Stimulated activated CD4-positive, alpha-beta T cell treated with anti-CD3 and anti-CD28 coated beads, Interleukin-15, amount 100 ng/mL, for 24 hours (primary cell): ENCODE measurements around the gene MFSD6.
"Not testable (repeated sequence)": the region's sequence is repeated elsewhere in the genome, so short reads cannot be mapped to it uniquely, and the experiment has no call there.

Experiments
- DNase-seq: peaks from one replicate; pipeline ENCODE4 v3.0.0-alpha.2; 2020

The MFSD6 gene

DNA sequence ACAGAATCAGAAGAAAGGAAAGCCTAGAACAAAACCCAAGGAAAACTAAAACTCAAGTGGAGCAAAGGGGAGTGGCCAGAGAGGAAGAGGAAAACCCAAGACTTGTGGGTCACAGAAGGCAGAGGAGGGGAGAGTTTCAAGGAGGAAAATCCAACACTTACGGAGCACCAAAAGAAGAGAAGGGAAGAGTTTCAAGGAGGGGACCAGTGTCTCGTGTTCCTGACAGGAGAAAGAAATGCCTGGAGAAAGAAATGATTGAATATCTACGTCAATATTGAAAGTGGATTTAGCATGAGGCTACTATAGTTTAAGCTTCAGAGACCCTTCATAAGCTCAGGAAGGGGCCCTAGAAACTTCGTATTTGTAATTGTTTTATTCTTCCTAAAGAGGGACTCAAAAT, 1.4 kb upstream of the MFSD6 start:
- DNase-seq: no peak

DNA sequence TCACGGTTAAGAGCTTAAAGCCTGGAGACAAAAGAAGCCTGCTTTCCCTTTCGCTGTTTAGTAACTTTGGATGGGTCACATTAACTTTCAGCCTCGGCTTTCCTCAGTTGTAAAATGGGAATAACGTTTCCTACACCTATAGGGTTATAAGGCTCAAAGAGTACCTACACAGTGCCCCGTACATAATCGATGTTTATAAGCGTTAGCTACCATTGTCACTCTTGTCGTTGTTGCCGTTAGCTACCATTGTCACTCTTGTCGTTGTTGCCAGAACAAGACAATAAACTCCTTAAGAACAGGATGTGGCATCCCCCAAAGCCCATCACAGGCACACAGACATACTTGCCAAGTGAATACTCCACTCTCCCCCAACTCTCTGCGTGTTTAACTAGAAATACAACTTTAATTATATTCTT, 901 bp upstream of the MFSD6 start:
- DNase-seq: no peak

DNA sequence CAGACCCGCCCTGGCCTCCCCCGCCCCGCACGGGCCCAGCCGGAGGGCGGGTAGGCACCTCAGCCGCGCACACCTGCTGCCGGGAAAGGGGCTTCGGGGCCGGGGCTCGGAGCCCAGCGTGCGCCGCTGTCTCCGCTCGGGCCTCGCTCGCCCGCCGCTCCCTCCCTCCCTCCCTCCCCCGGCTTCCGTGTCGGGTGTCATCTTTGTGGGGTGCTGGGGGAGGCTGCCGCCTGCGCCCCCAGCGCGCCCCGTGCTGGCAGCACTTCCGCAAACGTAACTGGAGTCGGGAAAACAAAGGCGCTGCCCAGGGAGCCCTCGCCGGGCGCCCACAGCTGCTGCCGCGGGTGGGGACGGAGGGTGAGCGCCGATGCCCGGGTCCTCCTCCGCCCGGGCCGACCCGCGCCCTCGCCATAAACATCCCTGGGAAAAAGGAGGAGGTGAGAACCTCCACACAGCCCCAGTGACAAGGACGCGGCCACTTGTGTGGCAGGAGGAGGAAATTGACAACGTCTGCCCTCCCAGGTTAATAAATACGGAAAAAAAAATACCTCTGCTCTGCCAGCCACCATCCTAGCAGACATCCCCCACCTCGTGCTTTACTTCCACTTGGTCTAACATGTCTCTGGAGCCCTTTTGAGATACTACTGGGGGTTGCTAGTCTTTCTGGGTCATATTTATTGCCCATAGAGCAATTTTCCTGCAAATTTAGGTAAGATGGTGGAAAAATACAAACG, 550 bp downstream of the MFSD6 start:
- peak; percentile 79 for DNase-seq

DNA sequence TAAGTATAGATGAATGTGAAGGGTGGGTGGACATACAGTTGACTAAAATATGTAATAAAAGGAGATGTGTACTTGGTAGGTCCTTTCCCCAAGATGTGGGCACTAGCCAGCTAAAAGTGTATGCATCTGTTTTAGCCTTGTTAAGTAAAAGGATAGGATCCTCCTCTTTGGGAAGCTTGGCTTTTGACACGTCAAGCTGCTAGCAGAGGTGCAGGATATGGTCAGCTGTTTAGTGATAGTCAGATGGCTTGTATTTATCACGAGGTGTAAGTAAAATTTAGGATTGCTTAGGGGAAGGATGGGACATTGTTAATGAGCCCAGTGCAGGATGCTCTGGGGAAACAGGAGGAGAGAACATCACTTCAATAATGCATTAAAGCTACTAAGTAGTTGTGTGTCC, 1.5 kb downstream of the MFSD6 start:
- no peak for DNase-seq

DNA sequence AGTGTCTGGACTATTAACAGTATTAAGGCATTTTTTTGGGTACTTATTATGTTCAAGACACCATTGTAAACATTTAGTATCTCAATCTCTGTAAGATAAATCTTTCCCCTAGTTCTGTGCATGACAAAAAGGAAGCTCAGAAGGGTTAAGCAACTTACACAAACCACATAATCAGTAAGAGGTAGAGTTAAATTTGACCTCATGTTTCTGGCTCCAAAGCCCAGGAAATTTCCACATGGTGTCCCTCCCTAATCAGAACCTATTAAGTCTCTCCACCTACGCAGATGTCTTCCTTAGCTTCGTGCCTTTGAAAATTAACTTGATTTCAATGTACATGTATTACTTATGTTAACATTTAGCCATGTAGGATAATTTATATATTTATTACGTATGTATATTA, 2.0 kb downstream of the MFSD6 start:
- DNase-seq: no peak

DNA sequence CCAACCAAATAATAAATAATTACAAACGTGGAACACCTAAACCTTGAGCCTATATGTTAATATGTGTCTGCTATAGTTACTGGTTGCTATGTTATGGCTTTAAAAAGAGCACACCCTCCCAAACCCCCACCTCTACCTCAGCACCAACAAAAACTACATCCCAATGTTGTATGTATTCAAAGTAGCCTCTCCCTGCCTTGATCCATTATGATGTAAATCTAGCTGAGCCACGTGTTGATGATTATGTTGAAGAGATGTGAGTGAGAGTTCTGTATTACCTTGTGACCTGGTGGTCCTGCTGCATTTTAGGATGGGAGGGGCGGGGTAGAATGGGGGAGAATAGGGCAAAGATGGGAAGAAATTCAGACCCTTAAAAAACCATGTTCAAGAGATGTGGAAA, 4.8 kb downstream of the MFSD6 start:
- DNase-seq: no peak

DNA sequence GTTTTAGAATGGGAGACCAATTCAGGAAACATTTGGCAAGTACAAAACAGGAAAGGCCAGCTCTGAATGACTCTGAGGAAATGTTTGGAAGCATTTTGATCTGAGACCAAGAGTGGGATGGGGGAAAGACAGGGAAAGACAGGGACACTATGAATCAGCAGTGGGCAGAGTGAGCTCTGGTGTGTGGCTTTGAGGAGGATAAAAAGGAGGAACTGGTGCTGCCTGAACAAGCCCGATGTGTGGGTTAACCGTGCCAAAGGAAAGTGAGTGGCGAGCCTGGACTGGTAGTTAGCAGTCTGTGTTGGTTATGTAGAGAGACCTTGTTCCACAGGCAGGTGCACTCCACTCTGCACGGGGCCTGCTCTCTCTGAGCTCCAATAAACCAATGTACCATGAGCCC, 5.3 kb downstream of the MFSD6 start:
- DNase-seq: no peak

DNA sequence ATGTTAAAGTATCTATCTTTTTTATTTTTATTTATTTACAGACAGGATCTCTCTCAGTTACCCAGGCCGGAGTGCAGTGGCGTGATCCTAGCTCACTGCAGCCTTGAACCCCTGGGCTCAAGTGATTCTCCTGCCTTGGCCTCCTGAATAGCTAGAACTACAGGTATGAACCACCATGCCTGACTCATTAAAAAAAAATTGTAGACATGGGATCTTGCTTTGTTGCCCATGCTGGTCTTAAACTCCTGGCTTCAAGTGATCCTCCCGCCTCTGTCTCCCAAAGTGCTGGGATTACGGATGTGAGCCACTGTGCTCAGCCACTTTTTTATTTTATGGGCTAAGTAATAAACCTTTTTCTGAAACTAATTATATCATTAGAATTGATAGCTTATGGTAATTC, 7.1 kb downstream of the MFSD6 start:
- DNase-seq: no peak

DNA sequence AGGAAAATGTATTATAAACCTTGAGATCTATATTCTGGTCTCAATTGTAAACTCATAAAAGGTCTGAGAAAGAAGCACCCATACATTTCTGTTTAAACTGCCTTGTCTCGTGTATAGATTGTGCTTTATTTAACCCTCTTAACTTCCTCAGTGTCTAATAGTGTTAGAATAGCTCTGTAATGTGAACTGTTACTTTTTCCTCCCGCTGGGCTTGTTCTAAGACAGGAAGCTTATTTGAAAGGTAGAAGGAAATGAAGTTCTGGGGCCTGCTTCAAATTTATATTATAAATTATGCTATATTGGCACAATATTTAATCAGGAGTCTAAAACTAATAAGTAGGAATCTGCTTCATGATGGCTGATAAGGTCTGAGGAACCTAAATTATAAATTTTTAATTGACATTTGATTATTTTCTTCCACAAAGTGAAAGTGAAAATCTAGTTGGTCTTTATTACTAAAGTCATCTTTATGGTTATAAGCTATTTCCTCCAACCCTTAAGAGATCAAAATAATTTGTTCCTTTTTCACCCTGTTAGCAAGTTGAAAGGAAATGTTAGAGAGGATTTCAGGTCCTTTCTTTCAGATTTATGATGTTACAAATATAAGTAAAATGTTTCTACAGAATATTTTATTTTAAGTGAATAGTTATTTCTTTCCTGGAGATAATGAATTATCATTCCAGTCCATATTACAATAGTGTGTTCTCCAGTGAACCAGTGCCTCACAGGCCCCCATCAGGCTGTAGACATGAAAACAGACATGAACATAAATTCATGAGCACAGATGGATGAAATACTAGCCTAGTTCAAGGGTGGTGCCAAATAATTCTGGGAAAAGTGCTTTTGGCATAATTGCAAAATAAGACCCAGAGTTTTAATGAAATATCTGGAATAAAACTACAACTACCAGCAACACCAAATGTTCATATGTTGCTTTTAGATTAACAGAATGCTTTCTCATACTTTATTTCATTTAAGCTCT, 7.9 kb downstream of the MFSD6 start:
- no peak for DNase-seq

DNA sequence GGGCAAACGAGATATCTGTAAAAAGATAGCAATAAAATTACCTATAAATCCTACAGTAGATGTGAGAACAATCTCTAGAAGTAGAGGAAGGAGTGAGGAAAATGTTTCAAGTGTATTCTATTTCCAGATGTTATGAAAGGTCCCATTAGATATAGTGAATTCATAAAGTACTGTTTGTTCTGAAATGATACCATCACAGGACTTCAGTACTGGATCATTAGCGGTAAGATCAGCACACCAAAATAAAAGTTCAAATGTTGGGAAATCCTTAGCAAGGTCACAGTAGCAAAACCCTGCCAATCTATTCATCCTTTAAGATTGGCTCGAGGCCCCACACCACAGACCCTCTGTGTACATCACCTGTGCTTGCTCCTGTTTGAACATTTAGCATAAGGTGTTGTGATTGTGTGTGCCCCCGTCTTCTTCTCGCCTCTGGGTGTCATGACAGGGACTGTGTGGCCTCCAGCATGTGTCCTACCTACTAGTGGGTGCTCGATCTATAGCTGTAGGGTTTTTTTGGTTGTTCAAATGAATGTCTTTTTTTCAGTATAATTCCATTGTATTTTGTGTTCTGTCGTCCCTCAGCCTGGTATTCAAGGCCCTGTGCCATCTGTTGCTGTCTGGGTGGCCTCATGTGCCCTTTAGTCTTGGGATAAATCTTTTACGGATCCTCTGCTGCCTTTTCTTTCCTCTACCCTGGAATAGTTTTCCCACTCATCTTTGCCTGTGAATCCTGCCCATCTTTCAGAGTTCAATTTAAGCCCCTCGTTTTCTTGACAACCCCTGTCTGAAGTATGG, 9.1 kb downstream of the MFSD6 start:
- DNase-seq: no peak

DNA sequence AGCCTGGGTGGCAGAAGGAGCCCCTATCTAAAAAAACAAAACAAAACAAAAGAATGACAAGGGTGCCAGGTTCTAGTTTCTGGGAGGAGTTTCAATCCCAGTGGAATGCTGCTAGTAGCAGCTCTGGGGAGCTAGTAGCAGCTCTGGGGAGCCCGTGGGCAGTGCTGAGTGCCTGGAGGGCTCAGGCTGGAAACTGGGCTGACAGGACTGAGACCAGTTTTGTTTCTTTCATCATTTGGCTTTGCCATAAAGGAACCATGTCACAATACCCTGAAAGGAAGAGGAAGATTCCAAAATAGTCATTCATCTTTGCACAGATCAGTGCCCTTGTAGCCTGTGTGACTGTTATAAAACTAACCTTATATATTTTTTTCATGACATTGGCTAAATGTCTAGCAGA, 10.6 kb downstream of the MFSD6 start:
- DNase-seq: no peak

DNA sequence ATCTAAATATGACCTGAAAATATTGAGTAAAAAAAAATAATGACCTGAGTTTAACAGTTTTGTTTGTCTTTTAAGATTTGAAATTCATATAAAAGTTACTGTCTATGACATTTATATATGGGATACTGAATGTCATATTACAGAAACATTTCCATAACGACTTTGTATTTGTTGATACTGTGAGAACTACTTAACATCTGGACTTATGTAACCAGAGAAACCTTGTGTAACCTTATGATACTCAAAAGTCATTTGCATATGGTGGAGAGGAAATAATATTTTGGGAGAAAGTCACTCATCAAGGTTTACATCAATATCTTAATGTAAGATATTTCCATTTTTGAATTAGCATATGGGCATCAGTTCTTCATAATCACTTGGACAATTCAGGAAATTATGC, 12.6 kb downstream of the MFSD6 start:
- no peak for DNase-seq

DNA sequence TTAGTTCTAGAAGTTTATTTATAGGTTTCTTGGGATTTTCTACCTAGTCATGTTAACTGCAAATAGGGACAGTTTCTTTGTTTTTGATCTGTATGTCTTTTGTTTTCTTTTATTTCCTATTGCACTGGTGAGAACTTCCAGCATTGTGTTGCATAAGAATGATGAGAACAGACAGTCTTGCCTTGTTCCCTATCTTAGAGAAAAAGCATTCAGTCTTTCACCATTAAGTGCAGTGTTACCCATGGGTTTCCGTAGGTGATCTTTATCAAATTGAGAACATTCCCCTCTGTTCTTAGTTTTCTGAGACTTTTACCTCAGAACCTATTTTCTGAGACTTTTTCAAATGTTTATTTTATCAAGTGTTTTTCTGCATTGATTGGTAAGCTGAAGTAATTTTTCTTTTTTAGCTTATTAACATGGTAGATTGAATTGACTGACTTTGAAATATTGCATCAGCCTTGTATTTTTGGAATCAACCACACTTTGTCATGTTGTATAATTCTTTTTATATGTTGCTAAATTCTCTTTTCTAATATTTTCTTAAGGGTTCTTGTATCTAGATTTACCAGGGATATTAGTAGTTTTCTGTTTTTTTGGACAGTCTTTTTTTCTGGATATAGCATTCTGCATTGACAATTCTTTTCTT, 17.2 kb downstream of the MFSD6 start:
- DNase-seq: no peak

DNA sequence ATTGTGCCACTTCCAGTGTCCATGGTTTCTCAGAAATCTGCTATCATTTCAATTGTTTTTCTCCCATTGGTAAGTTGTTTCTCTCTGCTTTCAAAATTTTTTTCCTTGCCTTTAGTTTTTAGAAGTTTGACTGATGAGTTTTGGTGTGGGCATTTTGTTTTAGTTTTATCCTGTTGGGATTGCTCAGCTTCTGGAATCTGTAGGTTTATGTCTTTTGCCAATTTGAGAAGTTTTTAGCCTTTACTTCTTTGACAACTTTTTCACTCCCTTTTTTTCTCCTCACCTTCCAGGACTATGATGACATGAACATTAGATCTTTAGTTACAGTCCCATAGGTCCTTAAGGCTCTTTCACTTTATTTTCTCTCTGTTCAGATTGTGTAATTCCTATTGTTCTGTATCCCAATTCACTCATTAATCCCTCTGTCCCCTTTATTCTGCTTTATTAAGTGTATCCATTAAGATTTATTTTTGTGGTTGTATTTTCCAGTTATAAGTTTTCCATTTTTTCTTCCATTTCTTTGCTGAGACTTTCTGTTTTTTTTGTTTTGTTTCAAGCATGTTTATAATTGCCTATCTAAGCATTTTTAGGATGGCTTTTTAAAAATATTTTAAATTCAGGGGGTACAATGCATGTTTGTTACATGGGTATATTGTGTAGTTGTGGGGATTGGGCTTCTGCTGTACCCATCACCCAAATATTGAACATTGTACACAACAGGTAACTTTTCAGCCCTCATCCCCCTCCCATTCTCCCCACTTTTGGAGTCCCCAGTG, 17.9 kb downstream of the MFSD6 start:
- no peak for DNase-seq

DNA sequence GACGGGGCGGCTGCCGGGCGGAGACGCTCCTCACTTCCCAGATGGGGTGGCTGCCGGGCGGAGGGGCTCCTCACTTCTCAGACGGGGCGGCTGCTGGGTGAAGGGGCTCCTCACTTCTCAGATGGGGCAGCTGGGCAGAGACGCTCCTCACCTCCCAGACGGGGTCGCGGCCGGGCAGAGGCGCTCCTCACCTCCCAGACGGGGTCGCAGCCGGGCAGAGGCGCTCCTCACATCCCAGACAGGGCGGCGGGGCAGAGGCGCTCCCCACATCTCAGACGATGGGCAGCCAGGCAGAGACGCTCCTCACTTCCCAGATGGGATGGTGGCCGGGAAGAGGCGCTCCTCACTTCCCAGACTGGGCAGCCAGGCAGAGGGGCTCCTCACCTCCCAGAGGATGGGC, 22.7 kb downstream of the MFSD6 start:
- DNase-seq: not testable (repeated sequence)

DNA sequence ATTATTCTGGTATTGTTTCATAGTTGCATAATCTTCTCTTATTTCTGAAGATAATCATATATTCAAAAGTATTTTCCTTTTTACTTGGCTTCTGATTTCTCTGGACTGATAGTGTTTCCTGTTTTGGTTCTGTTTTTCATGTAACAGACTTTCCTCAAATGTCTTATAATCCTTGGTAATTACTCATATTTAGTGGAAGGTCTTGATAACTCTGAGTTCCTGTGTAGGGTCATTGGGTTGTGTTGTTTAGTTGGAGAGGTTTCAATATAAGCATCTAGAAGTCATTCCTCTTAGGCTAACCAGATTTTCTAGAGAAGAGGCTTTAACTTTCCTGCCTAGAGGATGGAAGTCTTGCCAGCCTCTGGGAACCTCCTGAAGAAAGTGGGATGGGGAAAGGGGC, 23.8 kb downstream of the MFSD6 start:
- no peak for DNase-seq

DNA sequence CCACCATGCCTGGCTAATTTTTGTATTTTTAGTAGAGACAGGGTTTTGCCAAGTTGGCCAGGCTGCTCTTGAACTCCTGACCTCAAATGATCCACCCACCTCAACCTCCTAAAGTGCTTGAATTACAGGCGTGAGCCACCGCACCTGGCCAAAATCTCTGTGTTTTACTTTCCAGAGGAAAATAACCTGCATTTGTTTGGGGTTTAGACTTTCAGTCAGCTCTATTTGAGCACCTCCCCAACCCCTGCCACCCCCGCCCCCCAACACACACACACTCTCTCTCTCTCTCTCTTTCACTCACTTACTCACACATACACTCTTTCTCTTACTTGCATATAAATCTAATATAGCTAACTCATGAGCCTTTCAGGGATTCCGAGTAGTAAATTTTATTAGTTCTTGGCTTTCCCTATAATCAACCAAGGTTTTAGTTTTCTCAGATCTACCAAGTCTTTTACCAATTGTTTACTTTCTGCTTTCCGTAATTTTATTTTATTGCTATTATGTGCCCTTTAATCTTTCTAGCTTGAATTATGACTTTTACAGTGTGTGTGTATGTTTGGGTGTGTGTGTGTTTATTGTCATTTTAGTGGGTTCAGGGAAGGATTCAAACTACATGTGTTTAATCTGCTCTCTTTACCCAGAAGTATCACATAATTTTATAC, 24.5 kb downstream of the MFSD6 start:
- DNase-seq: no peak

DNA sequence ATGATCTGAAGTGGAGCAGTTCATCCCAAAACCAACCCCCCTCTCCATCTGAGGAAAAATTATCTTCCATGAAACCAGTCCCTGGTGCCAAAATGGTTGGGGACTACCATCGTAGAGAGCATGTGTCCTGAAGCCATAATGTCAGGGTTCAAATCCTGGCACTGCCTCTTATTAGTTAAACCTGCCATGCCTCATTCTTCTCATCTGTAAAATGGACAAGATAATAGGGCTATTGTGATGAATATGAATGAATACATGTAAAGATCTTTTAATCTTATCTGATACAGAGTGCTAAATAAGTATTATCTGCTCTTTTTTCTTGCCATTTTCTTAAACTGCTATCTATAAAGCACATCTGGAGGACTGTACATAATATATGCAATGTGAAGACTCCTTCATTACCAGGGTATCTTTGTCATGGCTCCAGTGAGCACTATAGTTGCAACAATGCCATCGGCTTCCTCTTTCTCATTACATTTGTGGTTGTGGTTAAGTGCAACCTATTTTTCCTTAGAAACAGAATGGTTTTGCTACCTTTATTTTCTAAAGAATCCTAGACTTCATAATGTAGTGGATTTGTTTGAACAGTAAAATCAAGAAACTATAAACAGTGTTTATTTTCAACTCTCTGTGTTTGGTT, 27.0 kb downstream of the MFSD6 start:
- no peak for DNase-seq

DNA sequence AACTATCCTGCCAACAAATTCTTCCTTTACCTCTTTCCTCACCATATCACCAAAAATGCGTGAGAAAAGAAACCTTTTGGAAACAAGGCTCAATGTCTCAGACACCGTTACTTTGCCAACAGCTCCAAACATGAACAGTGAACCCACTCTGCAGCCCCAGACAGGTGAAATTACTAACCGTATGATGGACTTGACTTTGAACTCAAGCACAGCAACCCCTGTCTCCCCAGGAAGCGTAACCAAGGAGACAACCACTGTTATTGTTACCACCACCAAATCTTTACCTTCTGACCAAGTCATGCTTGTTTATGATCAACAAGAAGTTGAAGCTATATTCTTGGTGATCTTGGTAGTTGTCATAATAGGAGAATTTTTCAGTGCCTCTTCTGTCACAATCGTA, 28.4 kb downstream of the MFSD6 start:
- DNase-seq: no peak

DNA sequence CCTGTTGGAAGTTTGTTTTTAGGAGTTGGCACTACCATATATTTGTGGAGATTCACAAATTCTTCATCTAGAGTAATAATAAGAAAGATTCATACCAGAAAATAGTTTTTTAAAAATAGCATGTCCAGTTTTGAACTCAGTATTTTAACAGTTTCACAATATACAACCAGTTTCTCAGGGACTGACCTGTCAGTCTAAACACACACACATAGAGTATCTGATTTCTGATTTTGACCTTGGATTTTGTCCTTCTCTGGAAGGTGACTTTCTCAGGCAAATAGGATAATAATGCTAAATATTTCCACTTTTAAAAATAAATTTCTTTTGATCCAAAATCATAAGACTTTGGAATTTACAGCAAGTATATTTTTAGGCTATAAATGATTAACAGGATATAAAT, 32.0 kb downstream of the MFSD6 start:
- DNase-seq: no peak

DNA sequence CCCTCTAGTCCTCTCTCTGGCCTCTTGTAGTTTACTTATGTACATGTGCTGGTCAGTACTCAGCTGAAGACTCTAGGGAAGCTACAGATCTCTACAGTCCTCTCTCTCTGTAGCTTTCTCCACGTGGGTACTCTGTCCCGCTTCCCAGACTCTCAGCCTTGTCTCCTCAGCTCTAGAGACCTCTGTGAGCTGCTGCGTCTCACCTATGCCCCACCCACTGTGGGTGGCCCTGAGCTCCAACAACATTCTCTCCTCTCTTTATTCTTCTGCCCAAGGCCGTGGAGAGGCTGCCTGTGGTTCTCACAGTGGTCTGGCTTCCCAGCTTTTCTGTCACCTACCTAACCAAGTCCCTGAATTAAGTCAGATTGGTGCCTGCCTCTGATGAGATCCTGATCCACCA, 33.4 kb downstream of the MFSD6 start:
- DNase-seq: no peak
